IPS DF 6.9 (cell line): Measurements from ENCODE around the gene ZNF446.

ENCODE experiments used
- DNase-seq: peaks from one replicate; pipeline ENCODE4 v3.0.0-alpha.2; 2013; ENCODE audit warnings: low read depth, low spot score
- H3K27ac ChIP-seq: one replicate; pipeline ENCODE4 v1.5.1; 2013; ENCODE audit warnings: low read length, control low read depth
- H3K27me3 ChIP-seq: 2 replicates; pipeline ENCODE4 v1.6.1; 2013; ENCODE audit warnings: mild to moderate bottlenecking, low read length; ENCODE audit not compliant: control insufficient read depth, insufficient read depth
- H3K36me3 ChIP-seq: 2 replicates; pipeline ENCODE4 v1.6.1; 2013; ENCODE audit warnings: low read length; ENCODE audit not compliant: control insufficient read depth, insufficient read depth
- H3K4me1 ChIP-seq: 2 replicates; pipeline ENCODE4 v1.6.1; 2013; ENCODE audit warnings: low read length; ENCODE audit not compliant: control insufficient read depth, insufficient read depth
- H3K4me3 ChIP-seq: 2 replicates; pipeline ENCODE4 v1.5.1; 2013; ENCODE audit warnings: mild to moderate bottlenecking, low read length
- H3K9me3 ChIP-seq: 2 replicates; pipeline ENCODE4 v1.6.1; 2013; ENCODE audit warnings: low read length, inconsistent platforms; ENCODE audit not compliant: control insufficient read depth, insufficient read depth
- WGBS: extraction: QIAGEN DNeasy Blood & Tissue Kit; methylation state at CpG from one replicate; pipeline ENCODE4 v1.1.7; 2013; ENCODE audit warnings: mixed read lengths, missing lambda C conversion rate; ENCODE audit not compliant: insufficient read length, insufficient coverage; 5-methylcytosine and 5-hydroxymethylcytosine counted together

Gene ZNF446

DNA sequence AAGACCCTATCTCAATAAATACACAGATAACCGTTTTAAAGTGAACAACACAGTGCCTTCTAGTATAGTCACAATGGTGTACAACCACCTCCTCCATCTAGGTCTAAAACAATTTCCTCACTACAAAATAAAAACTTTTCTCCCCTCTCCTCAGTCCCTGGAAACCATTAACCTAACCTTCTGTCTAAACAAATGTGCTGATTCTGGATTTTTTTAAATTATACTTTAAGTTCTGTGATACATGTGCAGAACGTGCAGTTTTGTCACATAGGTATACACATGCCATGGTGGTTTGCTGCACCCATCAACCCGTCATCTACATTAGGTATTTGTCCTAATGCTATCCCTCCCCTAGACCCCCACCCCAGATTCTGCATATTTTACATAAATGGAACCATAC is 53.3 kb downstream of the ZNF446 start:
- Histone ChIP-seq H3K4me1 (no peaks in the 10 kb centered on the region), H3K27me3 (no peaks in the 10 kb centered on the region), H3K36me3 (no peaks in the 10 kb centered on the region), H3K27ac (no peak overlapping the region), H3K4me3 (no peak overlapping the region), H3K9me3 (no peaks in the 10 kb centered on the region)
- no peak for DNase-seq
- WGBS, result no CpG with 5 or more reads among the region's 3 CpGs
